Ovary (tissue), 9 donors: Measurements from ENCODE around the gene ST3GAL3. TPM values are rescaled to one million over a fixed set of nuclear protein-coding genes. Genes with fewer than 3 reads are reported as not detected.

Experiments used
- DNase-seq, 5 donors: peaks; one replicate each; pipeline ENCODE4 v3.0.0-alpha.2; 2019 to 2020
- H3K27ac ChIP-seq, 2 donors: fragments of 200-600 bp; one replicate each; pipeline versions ENCODE4 v1.5.1 to v1.8.0; 2019 to 2022
- H3K27me3 ChIP-seq: fragments of 200-600 bp; one replicate; pipeline ENCODE4 v1.8.0; 2022
- H3K36me3 ChIP-seq: fragments of 200-600 bp; sonication (generic); one replicate; pipeline ENCODE4 v1.5.1; 2019
- H3K4me1 ChIP-seq: one replicate; pipeline ENCODE4 v1.8.1; 2013; ENCODE audit warnings: mild to moderate bottlenecking, moderate library complexity; ENCODE audit not compliant: insufficient read depth
- H3K4me3 ChIP-seq: fragments of 200-600 bp; sonication (generic); one replicate; pipeline ENCODE4 v1.5.1; 2017
- H3K9me3 ChIP-seq, 2 donors: fragments of 200-600 bp in 1 of 2; sonication (generic) in 1 of 2; one replicate each; pipeline versions ENCODE4 v1.5.1 to v1.8.1; 2013 to 2019; ENCODE audit warnings: mild to moderate bottlenecking in 1 of 2, moderate library complexity in 1 of 2
- EP300 ChIP-seq: sonication (generic); formaldehyde crosslinking; IDR thresholded peaks from one replicate; pipeline ENCODE4 v1.6.1; 2017; ENCODE audit warnings: antibody characterized with exemption
- POLR2A ChIP-seq: fragments of 450-650 bp; IDR thresholded peaks from one replicate; pipeline ENCODE4 v1.6.1; 2017; ENCODE audit warnings: antibody characterized with exemption, mild to moderate bottlenecking, moderate library complexity
- WGBS, 3 donors: extraction: QIAGEN DNeasy Blood & Tissue Kit in 1 of 3; methylation state at CpG; one replicate each; pipeline versions ENCODE4 v1.1.5 to v1.1.7; 2013 to 2017; 5-methylcytosine and 5-hydroxymethylcytosine counted together
- intact Hi-C, 4 donors: fragments of 100-400 bp; cut with DNase I; formaldehyde crosslinking; loops; one replicate each; pipeline versions ENCODE4 v1.11.0 to v1.15.1; 2022 to 2023
- polyA plus RNA-seq, 2 donors: library from polyadenylated mRNA; stranded (reverse); fragments of 200-250 nt in 1 of 2; fragments of 350-450 nt in 1 of 2; fragmentation: Illumina TruSeq in 1 of 2; extraction: RNeasy Lipid Tissue Mini Kit (QIAGEN cat#74804) in 1 of 2; gene quantifications; one replicate each; pipeline ENCODE4 v1.2.3, GENCODE V29; 2013 to 2014
- total RNA-seq, 7 donors: library from RNA; depleted of rRNA in 2 of 7; stranded (reverse); fragments of >200 nt in 2 of 7; fragmentation: NEBNext Ultra II Directional in 3 of 7; extraction: Animal tissue kit (Norgen Biotek cat#: 25700) in 3 of 7; gene quantifications; one replicate each; pipeline versions ENCODE4 v1.1.0 to v1.2.4, GENCODE V29; 2016 to 2023
- TF ChIP-seq, protein P1 (sequence below), 3 donors: fragments of 450-650 bp in 2 of 3; fragments of 200-600 bp in 1 of 3; IDR thresholded peaks; one replicate each; pipeline versions ENCODE4 v1.5.1 to v1.8.0; 2016 to 2022; ENCODE audit warnings: antibody characterized with exemption in 3 of 3, mild to moderate bottlenecking in 1 of 3
- donor health status: DM: no; HTN: no; CAD: no; lungs with moderate emphysema.
- donor health status: DM: no; HTN: no; CAD: no.
- donor health status: Bipolar disorder and iron deficiency.
- donor health status: DM: yes; HTN: yes; CAD: no.
- donor health status: DM: no; HTN: no; CAD: no.
- donor health status: DM: yes; HTN: yes; CAD: no.

Gene ST3GAL3
- total and polyA plus RNA-seq, 9 donors = 11.4 to 43.3 (median 27.1) TPM

DNA sequence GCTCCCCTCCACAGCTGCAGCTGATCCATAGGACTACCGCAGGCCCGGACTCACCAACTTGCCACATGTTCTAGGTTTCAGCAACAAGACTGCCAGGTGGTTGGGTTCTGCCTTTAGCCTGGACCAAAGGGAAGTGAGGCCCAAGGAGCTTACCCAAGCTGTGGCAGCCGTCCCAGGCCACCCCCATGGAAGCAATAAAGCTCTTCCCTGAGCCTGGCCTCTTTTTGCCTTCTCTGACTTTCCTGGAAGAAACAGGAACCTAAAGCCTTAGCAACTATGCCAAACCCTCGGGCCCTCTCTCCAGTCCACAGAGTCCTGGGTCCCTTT lies 223.6 kb downstream of the ST3GAL3 start:
- TF ChIP-seq, protein P1, sequence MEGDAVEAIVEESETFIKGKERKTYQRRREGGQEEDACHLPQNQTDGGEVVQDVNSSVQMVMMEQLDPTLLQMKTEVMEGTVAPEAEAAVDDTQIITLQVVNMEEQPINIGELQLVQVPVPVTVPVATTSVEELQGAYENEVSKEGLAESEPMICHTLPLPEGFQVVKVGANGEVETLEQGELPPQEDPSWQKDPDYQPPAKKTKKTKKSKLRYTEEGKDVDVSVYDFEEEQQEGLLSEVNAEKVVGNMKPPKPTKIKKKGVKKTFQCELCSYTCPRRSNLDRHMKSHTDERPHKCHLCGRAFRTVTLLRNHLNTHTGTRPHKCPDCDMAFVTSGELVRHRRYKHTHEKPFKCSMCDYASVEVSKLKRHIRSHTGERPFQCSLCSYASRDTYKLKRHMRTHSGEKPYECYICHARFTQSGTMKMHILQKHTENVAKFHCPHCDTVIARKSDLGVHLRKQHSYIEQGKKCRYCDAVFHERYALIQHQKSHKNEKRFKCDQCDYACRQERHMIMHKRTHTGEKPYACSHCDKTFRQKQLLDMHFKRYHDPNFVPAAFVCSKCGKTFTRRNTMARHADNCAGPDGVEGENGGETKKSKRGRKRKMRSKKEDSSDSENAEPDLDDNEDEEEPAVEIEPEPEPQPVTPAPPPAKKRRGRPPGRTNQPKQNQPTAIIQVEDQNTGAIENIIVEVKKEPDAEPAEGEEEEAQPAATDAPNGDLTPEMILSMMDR (IDR thresholded peaks at IDR 0.05) = no peak
- no peak for TF ChIP-seq EP300
- no peak for TF ChIP-seq POLR2A
- H3K27me3 ChIP-seq = no peaks in the 10 kb centered on the region
- H3K4me3 ChIP-seq = no peak overlapping the region
- no peaks in the 10 kb centered on the region for H3K9me3 ChIP-seq
- no peak overlapping the region for H3K27ac ChIP-seq
- no peaks in the 10 kb centered on the region for H3K36me3 ChIP-seq
- intact Hi-C loops = loop anchor here (5.0 to 10.0 kb wide), 4 partner anchors 164 to 706 kb away; partner anchors contain the start of gene PTPRF (in 1 of the 4)
- 71 to 79% (median 76%) methylated on average over 4 of the region's 4 CpGs for WGBS, 3 donors
- H3K4me1 ChIP-seq = peaks cover 4% of the 10 kb centered on the region
- no peak for DNase-seq

DNA sequence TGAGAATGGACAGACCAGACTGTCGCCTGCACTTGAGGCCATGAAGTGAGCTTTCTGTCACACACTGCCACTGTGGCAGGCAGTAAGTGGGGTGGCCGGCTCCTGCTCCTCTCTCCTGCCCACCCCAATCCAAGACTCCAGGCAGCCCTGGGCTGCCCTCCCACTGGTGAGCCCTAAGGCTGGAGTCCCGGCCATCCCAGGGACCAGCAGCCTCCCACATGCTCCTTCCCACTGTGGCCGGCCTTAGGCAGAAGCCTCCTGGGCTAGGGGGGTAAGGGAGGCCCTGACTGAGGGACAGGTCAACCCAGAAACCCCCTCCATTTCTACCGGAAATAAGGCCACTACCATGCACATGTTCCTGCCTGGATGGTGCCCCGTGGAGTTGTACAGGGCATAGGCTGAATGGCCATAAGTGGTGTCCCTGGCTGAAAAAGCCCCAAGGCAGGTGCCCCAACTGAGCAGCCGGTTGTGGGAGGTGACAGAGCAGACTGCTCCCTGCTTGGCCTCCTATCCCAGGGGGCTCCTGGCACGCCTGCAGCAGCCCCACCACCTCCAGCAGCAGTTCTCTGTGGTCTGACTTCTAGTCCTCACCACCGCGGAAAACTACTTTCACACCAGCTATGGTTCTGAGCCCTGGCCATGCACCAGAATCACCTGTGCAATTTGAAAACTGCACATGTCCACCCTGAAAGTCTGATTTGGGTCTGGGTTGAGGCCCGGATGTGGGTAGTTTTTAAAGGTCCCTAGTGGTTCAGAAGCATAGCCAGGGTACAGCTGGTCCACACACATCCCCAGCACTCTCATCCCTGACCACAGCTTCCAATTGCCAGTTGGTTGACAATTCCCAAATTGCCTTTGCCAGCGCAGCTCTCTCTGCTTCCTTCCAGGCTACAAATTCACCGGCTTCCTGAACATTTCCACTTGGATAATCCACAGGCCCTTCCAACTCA lies 224.7 kb downstream of the ST3GAL3 start:
- Histone ChIP-seq H3K27me3 (no peaks in the 10 kb centered on the region), H3K4me1 (peaks cover 4% of the 10 kb centered on the region), H3K4me3 (no peak overlapping the region), H3K9me3 (no peaks in the 10 kb centered on the region), H3K36me3 (no peaks in the 10 kb centered on the region), H3K27ac (no peak overlapping the region)
- WGBS, 3 donors = 89 to 91% (median 89%) methylated on average over 13 of the region's 13 CpGs
- no peak for DNase-seq
- TF ChIP-seq EP300 (no peak), POLR2A (no peak)
- TF ChIP-seq, protein P1 (IDR thresholded peaks at IDR 0.05) = no peak
- intact Hi-C loops = loop anchor here (5.0 to 10.0 kb wide), 4 partner anchors 165 to 707 kb away; partner anchors contain the start of gene PTPRF (in 1 of the 4)

DNA sequence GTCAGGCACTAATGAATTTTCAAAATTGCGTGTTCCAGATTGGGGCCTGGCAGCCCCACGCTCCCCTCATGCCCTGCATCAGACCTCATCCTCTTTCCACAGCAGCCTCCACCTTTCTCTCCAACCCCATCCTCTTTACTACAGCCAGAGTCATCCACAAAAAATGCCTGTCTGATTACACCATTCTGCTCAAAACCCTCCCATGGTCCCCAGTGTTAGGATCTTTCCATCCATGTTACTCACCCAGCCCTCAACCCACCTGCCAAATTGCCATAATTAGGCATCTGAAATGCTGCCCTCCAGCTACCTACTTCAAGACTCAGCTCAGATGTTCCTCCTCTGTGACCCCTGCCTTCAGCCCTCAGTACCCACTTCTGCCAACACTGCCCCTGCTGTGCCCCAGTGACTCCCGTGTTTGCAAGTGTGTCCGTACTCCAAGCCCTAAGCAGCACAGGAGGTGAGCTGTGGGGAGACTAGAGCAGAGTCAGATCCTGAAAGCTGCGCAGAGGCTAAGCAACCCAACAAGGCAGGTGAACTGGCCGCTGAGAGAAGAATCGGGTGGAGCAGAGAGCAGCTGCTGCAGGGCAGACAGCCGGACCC lies 225.6 kb downstream of the ST3GAL3 start:
- H3K4me1 ChIP-seq = peaks cover 4% of the 10 kb centered on the region
- no peak overlapping the region for H3K4me3 ChIP-seq
- 21 to 27% (median 24%) methylated on average over 8 of the region's 8 CpGs for WGBS, 3 donors
- no peak overlapping the region for H3K27ac ChIP-seq
- no peak for DNase-seq
- no peaks in the 10 kb centered on the region for H3K9me3 ChIP-seq
- H3K27me3 ChIP-seq = no peaks in the 10 kb centered on the region
- H3K36me3 ChIP-seq = no peaks in the 10 kb centered on the region
- TF ChIP-seq EP300 = no peak
- TF ChIP-seq, protein P1 (IDR thresholded peaks at IDR 0.05) = no peak
- intact Hi-C loops = loop anchor here (1.0 to 10.0 kb wide), 5 partner anchors 166 to 708 kb away; partner anchors contain the start of gene PTPRF (in 1 of the 4)

DNA sequence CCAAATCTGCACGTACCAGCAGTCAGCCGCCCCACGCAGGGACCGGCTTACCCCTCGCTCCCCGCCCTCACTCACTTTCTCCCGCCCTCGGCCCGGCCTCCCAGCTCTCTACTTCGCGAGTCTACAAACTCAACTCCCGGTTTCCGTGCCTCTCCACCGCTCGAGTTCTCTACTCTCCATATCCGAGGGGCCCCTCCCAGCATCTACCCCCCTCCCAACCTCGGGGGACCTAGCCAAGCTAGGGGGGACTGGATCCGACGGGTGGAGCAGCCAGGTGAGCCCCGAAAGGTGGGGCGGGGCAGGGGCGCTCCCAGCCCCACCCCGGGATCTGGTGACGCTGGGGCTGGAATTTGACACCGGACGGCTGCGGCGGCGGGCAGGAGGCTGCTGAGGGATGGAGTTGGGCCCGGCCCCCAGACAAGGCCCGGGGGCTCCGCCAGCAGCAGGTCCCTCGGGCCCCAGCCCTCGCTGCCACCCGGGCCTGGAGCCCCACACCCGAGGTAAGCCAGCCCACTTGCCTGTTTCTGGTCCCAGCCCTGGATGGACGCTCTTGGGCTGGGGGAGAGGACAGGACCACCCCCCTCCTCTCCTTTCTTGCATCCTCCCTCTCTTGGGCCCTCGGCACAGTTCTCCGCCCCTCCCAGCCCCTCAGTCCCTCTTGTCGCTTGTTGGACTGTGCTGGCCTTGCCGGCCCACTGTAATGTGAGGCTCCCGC lies 226.2 kb downstream of the ST3GAL3 start, which contains the start of gene ARTN:
Gene ARTN (plus strand): TSS at position 416 of the 715 bp plus-strand sequence. CDS start 1,856 bp downstream, outside the sequence.
- WGBS, 3 donors = 1 to 2% (median 2%) methylated on average over 41 to 42 of the region's 42 CpGs
- intact Hi-C loops = loop anchor here (1.0 to 10.0 kb wide), 6 partner anchors 166 to 709 kb away; partner anchors contain the start of gene PTPRF (in 1 of the 4)
- Histone ChIP-seq H3K36me3 (no peaks in the 10 kb centered on the region), H3K4me3 (peak within 1 kb of the TSS; percentile 21), H3K27ac (no peak within 1 kb of the TSS), H3K27me3 (no peaks in the 10 kb centered on the region), H3K4me1 (peaks cover 4% of the 10 kb centered on the region), H3K9me3 (no peaks in the 10 kb centered on the region)
- peak in 2 of 5 donors; percentile 22 to 37 for DNase-seq
- TF ChIP-seq EP300 (no peak), POLR2A (no peak)
- TF ChIP-seq, protein P1 (IDR thresholded peaks at IDR 0.05) = no peak
